Stimulated activated naive CD8-positive, alpha-beta T cell treated with anti-CD3 and anti-CD28 coated beads, Interleukin-15, Interleukin-2, amounts not matched to agents 100 ng/mL and 50 ng/mL, for 24 hours (primary cell): ENCODE measurements around the gene PLA2G4E.
A peak's percentile ranks its signal among the peaks of the same experiment; 100 is the strongest.

Experiments used
- H3K27ac Mint-ChIP-seq: one replicate; pipeline ENCODE4 v1.8.0; 2021; ENCODE audit warnings: mild to moderate bottlenecking, mixed read lengths
- H3K27me3 Mint-ChIP-seq: one replicate; pipeline ENCODE4 v1.8.0; 2021; ENCODE audit warnings: mixed read lengths
- H3K36me3 Mint-ChIP-seq: one replicate; pipeline ENCODE4 v1.8.0; 2021; ENCODE audit warnings: low read depth, mixed read lengths
- H3K4me1 Mint-ChIP-seq: one replicate; pipeline ENCODE4 v1.8.0; 2021; ENCODE audit warnings: low read depth, mixed read lengths
- H3K4me3 Mint-ChIP-seq: one replicate; pipeline ENCODE4 v1.8.0; 2021; ENCODE audit warnings: mild to moderate bottlenecking, mixed read lengths
- H3K9me3 Mint-ChIP-seq: one replicate; pipeline ENCODE4 v1.8.0; 2021; ENCODE audit warnings: mixed read lengths

The PLA2G4E gene

DNA sequence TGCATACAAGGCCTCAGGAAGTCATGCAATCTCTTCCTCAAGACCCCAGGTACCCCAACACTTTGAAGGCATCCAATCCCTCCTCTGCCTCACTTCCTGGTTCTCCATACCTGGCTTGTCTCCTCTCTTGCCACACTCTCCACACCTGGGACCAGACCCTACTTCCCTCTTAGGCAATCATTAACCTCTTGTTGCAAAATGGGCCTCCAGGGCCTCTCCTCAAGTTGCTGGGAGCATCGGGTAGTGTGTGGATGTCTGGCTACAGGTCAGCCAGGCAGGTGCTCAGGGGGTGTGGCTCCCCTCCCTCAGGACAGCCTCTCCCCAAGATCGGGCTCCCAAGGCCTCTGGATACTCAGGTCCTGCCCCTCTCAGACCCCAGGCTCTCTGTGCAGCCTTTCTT, 8.6 kb downstream of the PLA2G4E start:
- H3K27me3 Mint-ChIP-seq, result peaks cover 2% of the 10 kb centered on the region
- H3K4me3 Mint-ChIP-seq, result no peak overlapping the region
- H3K27ac Mint-ChIP-seq, result no peak overlapping the region
- H3K9me3 Mint-ChIP-seq, result no peaks in the 10 kb centered on the region
- no peaks in the 10 kb centered on the region for H3K36me3 Mint-ChIP-seq
- H3K4me1 Mint-ChIP-seq, result peaks cover 11% of the 10 kb centered on the region

DNA sequence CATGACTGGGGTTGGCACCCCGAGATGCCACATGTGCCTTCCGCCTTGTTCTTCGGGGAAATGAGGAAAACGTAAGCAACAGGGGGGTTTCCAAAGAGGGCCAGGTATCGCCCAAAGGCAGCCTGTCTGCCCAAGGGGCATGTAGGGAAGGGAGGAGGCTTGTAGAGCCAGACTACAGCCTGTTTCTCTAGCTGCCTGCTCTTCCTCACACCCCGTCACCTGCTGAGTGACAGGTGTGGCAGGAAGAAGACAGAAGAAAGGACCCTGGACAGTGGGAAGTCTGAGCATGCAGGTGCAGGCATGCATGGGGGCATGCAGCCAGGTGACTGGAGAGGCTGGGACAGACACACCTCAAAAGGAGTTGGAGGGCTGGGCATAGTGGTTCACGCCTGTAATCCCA, 9.8 kb downstream of the PLA2G4E start:
- peaks cover 12% of the 10 kb centered on the region for H3K4me1 Mint-ChIP-seq
- no peaks in the 10 kb centered on the region for H3K9me3 Mint-ChIP-seq
- H3K27ac Mint-ChIP-seq, result peak overlapping the region; percentile 28
- H3K36me3 Mint-ChIP-seq, result no peaks in the 10 kb centered on the region
- no peaks in the 10 kb centered on the region for H3K27me3 Mint-ChIP-seq
- H3K4me3 Mint-ChIP-seq, result no peak overlapping the region

DNA sequence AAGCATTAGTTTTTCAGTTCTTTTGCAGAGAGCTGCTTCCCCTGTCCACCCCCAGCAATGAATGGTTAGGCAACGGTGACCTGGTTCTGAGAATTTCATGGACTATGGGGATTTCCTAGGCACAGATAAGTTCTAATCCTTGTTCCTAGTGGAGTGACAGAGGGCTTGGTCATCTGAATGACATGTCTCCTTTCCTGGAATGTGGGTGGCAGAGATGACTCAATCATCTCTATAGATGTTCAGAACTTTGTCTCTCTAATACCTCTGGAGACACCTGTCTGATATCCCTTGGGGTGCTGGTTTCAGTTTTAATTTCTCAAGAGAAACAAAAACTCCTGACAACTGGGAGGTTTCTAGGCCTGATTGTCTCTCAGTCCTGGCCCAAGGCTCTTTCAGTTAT, 10.4 kb downstream of the PLA2G4E start:
- Mint-ChIP-seq H3K36me3 (no peaks in the 10 kb centered on the region), H3K27me3 (no peaks in the 10 kb centered on the region), H3K4me1 (peaks cover 15% of the 10 kb centered on the region)

DNA sequence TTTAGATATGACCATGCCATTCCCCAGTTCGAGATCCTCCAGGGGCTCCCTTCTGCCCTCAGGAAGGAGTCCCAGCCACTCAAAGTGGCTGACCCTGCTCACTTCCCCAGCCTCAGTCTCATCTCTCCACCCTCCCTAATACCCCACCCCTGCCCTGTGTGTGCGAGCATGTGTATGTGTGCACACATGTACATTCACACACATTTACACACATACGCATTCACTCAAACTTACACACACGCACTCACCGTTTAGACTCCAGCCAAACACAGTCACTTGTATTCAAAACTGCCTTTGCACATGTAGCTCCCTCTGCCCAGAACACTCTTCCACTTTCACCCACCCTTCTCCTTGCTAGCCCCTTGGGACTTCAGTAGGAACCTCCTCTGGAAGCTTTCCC, 11.4 kb downstream of the PLA2G4E start:
- H3K27me3 Mint-ChIP-seq, result no peaks in the 10 kb centered on the region
- H3K36me3 Mint-ChIP-seq, result no peaks in the 10 kb centered on the region
- H3K9me3 Mint-ChIP-seq, result no peaks in the 10 kb centered on the region
- no peak overlapping the region for H3K27ac Mint-ChIP-seq
- peaks cover 15% of the 10 kb centered on the region for H3K4me1 Mint-ChIP-seq
- no peak overlapping the region for H3K4me3 Mint-ChIP-seq

More for the DNA sequence above, 10.4 kb downstream of the PLA2G4E start:
- no peak overlapping the region for H3K27ac Mint-ChIP-seq
- H3K9me3 Mint-ChIP-seq, result no peaks in the 10 kb centered on the region
- H3K4me3 Mint-ChIP-seq, result no peak overlapping the region

DNA sequence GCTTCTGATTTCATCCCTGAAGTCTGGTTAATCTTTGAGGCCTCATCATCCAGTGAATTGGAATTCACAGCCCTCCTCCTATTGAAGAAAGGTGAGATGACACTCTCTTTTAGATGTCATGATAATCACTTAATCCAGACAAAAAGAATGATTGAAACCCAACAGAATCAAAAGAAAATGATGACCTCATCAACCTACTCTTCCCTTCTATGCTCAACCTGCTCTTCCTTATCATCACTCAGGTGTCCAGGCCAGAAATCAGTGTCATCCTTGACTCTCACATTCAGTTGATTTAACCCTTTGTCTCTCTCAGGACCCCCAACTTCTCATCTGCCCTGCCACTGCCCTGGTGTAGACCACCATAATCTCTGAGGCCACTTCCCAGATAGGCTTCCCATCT, 11.8 kb downstream of the PLA2G4E start:
- Mint-ChIP-seq H3K4me3 (no peak overlapping the region), H3K27ac (no peak overlapping the region), H3K27me3 (no peaks in the 10 kb centered on the region), H3K9me3 (no peaks in the 10 kb centered on the region), H3K36me3 (no peaks in the 10 kb centered on the region), H3K4me1 (peaks cover 15% of the 10 kb centered on the region)

DNA sequence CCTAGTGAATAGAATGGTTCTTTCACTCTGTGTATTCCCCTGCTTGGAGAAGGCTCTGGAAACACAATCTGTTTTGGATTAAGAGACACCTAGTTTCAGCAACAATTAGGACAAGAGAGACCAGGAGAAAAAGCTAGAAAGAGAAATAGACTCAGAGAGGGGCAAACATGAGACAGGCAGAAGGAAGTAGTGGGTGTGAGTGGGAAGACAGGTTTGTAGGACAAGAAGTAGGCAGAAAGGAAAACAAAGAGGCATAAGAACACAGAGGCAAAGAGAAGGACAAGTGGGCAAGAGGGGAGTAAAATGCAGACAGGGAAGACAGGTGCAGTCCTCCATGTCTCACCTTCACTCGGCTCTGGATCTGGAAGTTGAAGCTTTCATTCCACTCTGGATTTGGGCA, 13.5 kb downstream of the PLA2G4E start:
- Mint-ChIP-seq H3K4me3 (no peak overlapping the region), H3K9me3 (no peaks in the 10 kb centered on the region), H3K4me1 (peaks cover 15% of the 10 kb centered on the region), H3K27me3 (no peaks in the 10 kb centered on the region), H3K27ac (peak overlapping the region; percentile 2), H3K36me3 (no peaks in the 10 kb centered on the region)

DNA sequence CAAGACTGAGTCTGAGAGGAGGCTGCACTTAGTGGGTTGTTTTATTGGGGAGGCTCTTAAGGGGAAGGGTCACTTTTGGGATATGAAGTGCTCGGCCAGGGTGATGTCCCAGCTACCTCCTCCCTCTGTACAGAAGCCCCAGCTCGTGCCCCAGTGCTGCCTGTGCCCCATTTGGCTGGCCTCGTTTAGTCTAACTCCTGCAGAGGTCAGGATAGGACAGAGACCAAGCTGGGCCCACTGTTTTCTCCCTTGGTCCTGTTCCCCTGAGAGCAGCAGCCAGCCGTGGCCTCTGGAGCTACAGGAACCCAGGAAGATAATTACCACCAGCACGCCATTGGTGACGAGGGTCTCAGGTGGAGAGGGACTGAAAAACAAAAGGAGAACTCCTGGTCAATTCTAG, 18.5 kb downstream of the PLA2G4E start:
- no peaks in the 10 kb centered on the region for H3K36me3 Mint-ChIP-seq
- no peak overlapping the region for H3K4me3 Mint-ChIP-seq
- no peaks in the 10 kb centered on the region for H3K9me3 Mint-ChIP-seq
- peaks cover 12% of the 10 kb centered on the region for H3K4me1 Mint-ChIP-seq
- H3K27me3 Mint-ChIP-seq, result peaks cover 5% of the 10 kb centered on the region
- no peak overlapping the region for H3K27ac Mint-ChIP-seq

DNA sequence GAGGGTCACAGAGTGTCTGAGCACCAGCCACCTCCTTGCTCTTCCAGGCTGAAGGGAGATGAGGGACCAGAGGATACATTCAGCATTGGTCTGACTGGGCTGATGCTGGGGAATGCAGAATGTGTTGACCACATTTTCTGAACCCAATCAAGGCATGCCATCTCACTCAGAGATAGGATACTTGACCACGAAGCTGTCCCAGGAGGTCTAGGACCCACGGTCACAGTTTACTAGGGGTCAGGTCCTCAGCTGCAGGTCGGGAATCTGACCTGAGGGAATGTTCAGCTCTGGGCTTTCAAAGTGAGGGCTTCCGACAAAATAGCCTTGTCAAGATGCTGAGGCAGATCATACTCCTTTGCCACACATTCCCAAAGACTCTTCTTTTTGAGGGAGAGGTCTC, 19.6 kb downstream of the PLA2G4E start:
- Mint-ChIP-seq H3K4me3 (no peak overlapping the region), H3K9me3 (no peaks in the 10 kb centered on the region), H3K27ac (no peak overlapping the region)

DNA sequence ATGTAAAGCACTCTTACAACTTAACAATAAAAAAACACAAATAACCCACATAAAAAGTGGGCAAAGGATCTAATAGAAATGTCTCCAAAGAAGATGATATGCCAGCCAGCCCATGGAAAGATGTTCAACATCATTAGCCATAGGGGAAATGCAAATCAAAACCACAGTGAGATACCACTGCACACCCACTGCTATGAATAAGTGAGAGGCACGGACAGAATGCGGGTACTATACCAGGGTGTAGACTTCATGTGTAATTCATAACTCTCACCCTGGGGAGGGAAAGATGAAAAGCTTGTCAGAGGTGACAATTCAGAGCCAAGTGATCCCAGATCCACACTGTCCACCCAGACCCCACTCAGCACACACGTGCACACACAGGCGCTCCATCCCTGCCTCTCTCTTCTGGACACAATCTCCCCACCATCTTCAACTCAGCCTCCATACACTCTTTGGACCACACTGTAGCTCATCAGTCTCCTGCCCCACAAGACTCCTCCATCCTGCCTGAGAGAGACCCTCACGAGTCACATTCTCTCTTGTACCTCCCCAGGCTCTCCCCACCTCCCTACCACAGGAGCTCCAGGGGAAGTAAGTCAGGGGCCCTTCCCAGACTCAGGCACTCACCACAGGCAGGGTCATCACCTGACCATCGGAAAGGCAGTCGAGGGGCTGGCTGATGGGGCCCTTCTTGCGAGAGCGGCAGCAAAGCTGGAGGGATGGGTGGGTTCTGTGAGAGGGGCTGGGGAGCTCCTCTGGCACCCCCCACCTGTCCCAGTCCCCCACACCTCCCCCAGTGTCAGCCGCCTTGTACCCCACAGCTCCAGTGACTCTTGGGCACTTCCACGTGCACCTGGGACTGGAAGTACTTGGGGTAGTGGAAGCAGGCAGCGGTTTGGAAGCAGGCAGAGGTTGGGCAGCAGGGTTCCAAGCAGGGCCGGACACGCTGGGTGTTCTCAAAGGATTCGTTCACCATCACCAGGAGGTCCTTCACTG, 21.3 kb downstream of the PLA2G4E start:
- Mint-ChIP-seq H3K27ac (peak overlapping the region; percentile 33), H3K4me1 (peaks cover 8% of the 10 kb centered on the region), H3K36me3 (no peaks in the 10 kb centered on the region), H3K4me3 (no peak overlapping the region), H3K9me3 (no peaks in the 10 kb centered on the region), H3K27me3 (peaks cover 5% of the 10 kb centered on the region)

More for the DNA sequence above, 19.6 kb downstream of the PLA2G4E start:
- Mint-ChIP-seq H3K4me1 (peaks cover 12% of the 10 kb centered on the region), H3K36me3 (no peaks in the 10 kb centered on the region), H3K27me3 (peaks cover 5% of the 10 kb centered on the region)

DNA sequence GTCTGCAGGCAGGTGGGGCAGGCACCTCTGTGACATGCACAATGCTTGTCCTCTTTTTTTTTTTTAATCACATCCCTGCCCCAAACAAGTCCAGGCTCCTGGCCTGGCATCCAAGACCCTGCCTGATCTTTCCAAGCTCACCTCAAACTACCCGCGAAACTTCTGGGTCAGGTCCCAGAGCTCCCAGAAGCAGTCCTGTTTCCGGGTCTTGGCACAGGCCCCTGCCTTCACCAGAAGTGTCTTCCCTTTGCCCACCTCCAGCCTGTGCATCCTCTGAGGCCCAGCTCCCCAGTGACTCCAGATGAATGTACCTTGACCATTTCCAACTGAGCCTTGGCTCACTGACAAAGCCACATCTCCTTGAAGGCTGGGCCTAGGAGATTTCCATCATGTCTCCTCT, 23.0 kb downstream of the PLA2G4E start:
- no peaks in the 10 kb centered on the region for H3K9me3 Mint-ChIP-seq
- H3K4me3 Mint-ChIP-seq, result no peak overlapping the region
- H3K27ac Mint-ChIP-seq, result no peak overlapping the region
- peaks cover 5% of the 10 kb centered on the region for H3K27me3 Mint-ChIP-seq
- H3K4me1 Mint-ChIP-seq, result peaks cover 8% of the 10 kb centered on the region
- no peaks in the 10 kb centered on the region for H3K36me3 Mint-ChIP-seq

DNA sequence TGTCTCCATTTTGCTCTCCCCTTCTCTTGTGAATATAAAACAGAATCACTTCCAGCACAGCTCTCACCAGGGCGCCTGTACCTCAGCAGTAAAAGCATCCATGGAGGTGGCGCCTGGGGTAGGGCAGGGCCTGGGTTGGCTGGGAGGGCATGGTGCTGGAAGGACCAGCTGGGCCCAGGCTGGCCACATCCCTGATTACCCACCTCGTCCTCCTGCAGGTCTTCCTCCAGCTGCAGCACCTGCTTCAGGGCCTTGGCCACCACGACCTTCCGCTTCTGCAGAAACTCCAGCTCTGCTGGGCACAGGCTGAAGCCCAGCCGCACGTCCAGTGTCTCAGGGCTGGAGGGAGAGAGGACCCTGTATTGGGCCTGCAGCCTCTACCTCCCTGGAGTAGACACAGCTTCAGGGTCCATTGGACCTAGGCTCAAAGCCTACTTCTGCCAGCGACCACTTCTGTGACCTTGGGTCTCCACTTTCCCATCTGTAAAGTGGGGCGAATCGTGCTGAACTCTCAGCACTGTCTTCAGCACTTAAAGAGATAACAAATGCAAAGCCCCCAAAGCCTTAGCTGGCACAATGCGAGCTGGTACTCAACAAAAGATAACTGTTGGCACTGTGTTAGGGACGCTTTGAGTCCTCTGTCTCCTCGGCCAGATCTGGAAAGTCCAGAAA, 23.8 kb downstream of the PLA2G4E start:
- H3K9me3 Mint-ChIP-seq, result no peaks in the 10 kb centered on the region
- H3K27ac Mint-ChIP-seq, result no peak overlapping the region

DNA sequence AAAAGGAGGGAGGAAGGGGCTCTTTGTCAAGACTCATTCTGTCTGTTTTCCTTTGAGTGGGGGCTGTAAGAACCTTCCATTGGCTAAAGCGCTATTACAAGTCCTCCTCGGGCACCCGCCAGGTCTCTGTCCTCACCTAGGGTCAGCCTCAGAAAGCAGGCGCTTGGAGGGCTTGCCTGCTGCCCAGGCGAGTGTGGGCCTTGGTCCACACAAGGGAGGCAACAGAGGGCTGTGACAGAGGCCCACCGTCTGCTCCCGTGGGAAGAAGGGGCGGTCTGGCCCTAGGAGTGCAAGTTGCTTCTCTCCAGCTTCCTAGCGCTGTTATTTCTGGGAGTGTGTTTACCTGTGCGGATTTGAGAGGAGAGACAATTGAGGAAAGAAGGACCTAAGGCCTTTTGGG, 24.5 kb downstream of the PLA2G4E start:
- H3K27ac Mint-ChIP-seq, result no peak overlapping the region
- no peak overlapping the region for H3K4me3 Mint-ChIP-seq
- H3K27me3 Mint-ChIP-seq, result peaks cover 5% of the 10 kb centered on the region
- H3K9me3 Mint-ChIP-seq, result no peaks in the 10 kb centered on the region
- no peaks in the 10 kb centered on the region for H3K36me3 Mint-ChIP-seq
- peaks cover 8% of the 10 kb centered on the region for H3K4me1 Mint-ChIP-seq

More for the DNA sequence above, 23.8 kb downstream of the PLA2G4E start:
- H3K4me1 Mint-ChIP-seq, result peaks cover 8% of the 10 kb centered on the region
- no peak overlapping the region for H3K4me3 Mint-ChIP-seq
- peaks cover 5% of the 10 kb centered on the region for H3K27me3 Mint-ChIP-seq
- no peaks in the 10 kb centered on the region for H3K36me3 Mint-ChIP-seq

DNA sequence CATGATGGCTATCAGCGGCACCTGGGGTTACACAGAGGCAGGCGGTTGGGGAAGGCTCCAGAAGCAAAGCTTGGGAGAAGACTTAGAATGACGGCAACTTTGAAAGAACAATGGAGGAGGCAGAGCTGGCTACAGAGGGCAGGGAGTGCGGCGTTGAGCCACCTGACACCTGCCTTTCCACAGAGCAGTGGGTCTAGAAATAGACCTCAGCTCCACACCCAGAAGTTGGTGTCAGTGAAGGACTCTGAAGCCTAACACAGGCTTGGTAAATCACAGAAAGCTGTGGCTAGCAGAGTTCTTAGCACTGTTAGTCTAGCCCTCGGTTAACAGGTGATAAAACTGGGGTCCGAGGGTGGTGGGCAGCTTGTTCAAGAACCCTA, 25.4 kb downstream of the PLA2G4E start:
- peaks cover 5% of the 10 kb centered on the region for H3K27me3 Mint-ChIP-seq
- no peak overlapping the region for H3K27ac Mint-ChIP-seq
- no peaks in the 10 kb centered on the region for H3K9me3 Mint-ChIP-seq
- peaks cover 8% of the 10 kb centered on the region for H3K4me1 Mint-ChIP-seq
- H3K4me3 Mint-ChIP-seq, result no peak overlapping the region
- H3K36me3 Mint-ChIP-seq, result no peaks in the 10 kb centered on the region

DNA sequence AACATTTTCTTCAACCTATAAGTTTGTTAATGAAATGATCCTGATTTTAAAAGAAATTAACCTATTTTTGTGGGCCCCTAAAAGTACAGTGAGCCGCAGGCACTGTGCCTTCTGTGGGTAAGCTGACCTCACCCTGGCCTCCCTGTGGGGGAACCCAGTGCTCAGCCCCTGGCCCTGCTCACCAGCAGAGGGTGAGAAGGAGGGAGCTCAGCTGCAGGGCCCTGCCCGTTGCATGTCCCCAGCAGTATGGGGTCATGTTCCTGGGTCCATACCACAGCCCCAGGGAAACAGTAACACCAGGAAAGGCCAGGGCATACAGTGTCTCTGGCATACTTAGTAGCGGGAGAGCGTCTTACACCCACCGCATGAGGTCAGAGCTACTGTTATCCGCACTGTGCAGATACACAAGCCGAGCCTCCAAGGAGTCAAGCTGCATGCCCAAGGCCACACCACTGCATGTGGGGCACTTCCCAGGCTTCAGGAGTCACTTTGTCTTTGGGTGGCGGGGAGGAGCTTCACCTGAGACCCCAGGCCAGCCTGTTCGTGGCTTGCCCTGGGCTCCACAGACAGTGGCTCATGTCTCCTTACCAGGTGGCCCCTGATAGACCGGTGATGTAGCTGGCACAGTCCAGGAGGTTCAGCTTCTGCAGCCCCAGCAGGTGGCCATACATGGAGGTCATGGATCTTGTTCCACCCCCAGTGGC, 25.9 kb downstream of the PLA2G4E start:
- Mint-ChIP-seq H3K4me1 (peaks cover 8% of the 10 kb centered on the region), H3K36me3 (no peaks in the 10 kb centered on the region), H3K9me3 (no peaks in the 10 kb centered on the region), H3K4me3 (no peak overlapping the region), H3K27ac (no peak overlapping the region), H3K27me3 (peaks cover 5% of the 10 kb centered on the region)

DNA sequence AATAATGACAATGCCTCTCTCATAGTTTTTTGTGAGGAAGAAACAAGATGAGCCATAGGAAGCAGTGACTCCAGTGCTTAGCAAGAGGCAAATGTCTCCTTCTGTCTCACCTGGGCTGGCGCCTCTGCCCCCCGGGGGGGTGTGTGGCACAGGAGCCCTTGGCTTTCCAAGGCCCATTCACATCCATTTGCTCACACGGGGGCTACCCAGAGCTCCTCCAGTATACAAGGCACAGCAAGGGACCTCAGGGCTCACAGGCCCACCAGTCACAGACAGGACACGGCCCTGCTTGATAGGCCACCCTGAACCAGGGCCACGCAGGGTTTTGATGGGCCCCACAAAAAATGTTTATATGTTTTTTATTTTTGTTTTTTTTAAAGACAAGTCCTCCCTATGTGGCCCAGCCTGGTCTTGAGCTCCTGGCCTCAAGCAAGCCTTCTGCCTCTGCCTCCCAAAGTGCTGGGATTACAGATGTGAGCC, 26.6 kb downstream of the PLA2G4E start:
- Mint-ChIP-seq H3K4me3 (no peak overlapping the region), H3K27me3 (peaks cover 5% of the 10 kb centered on the region), H3K27ac (no peak overlapping the region), H3K4me1 (peaks cover 3% of the 10 kb centered on the region), H3K9me3 (no peaks in the 10 kb centered on the region), H3K36me3 (no peaks in the 10 kb centered on the region)
